PC-3 (cell line): Measurements from ENCODE around the gene MIB2. TPM values are rescaled to one million over a fixed set of nuclear protein-coding genes. Genes with fewer than 3 reads are reported as not detected.
"Not testable (repeated sequence)": the region's sequence is repeated elsewhere in the genome, so short reads cannot be mapped to it uniquely, and the experiment has no call there.

ENCODE experiments used
- ATAC-seq: fragments of 200-7000 bp; cut with Tn5 transposase; 2 replicates; pipeline ENCODE4 v1.9.1; 2020; ENCODE audit warnings: mild to moderate bottlenecking, moderate library complexity
- BruUV-seq: library from RNA; stranded (reverse); fragments of 400-500 nt; replicated peaks from 2 replicates; lab custom pipeline; 2021; lab: Mats Ljungman, UMichigan
- CTCF ChIA-PET: fragments of 300-600 bp; sonication (Branson Sonifier 250); formaldehyde crosslinking; loops from one replicate; lab custom pipeline; 2022; ENCODE audit warnings: antibody characterized with exemption; lab: Charles Lee
- POLR2A ChIA-PET: fragments of 300-600 bp; sonication (Branson Sonifier 250); formaldehyde crosslinking; loops from one replicate; lab custom pipeline; 2022; ENCODE audit warnings: antibody characterized with exemption; ENCODE audit not compliant: unreplicated experiment; lab: Charles Lee
- DNase-seq: peaks from one replicate; pipeline ENCODE4 v3.0.0-alpha.2; 2015
- H2AFZ ChIP-seq: fragments of 300-600 bp; sonication (generic); 2 replicates; pipeline ENCODE4 v1.6.0; 2016; ENCODE audit warnings: antibody characterized with exemption, low read length
- H3F3A ChIP-seq: fragments of 300-600 bp; sonication (generic); one replicate; pipeline ENCODE4 v1.6.0; 2017; ENCODE audit warnings: antibody characterized with exemption, low read length, control low read depth, mild to moderate bottlenecking; ENCODE audit not compliant: unreplicated experiment
- H3K27ac ChIP-seq: fragments of 300-600 bp; sonication (generic); 2 replicates; pipeline ENCODE4 v1.5.1; 2016; ENCODE audit warnings: mild to moderate bottlenecking, low read length
- H3K27me3 ChIP-seq: fragments of 300-600 bp; sonication (generic); 2 replicates; pipeline ENCODE4 v1.6.1; 2016; ENCODE audit warnings: low read length, mixed read lengths
- H3K36me3 ChIP-seq: fragments of 300-600 bp; sonication (generic); 2 replicates; pipeline ENCODE4 v1.6.1; 2016; ENCODE audit warnings: low read depth, mixed run types, low read length, mixed read lengths
- H3K4me1 ChIP-seq: fragments of 300-600 bp; sonication (generic); 2 replicates; pipeline ENCODE4 v1.5.1; 2016; ENCODE audit warnings: low read length; ENCODE audit not compliant: insufficient read depth
- H3K4me2 ChIP-seq: fragments of 300-600 bp; sonication (generic); 2 replicates; pipeline ENCODE4 v1.6.0; 2016; ENCODE audit warnings: low read length
- H3K4me3 ChIP-seq: fragments of 300-600 bp; sonication (generic); 2 replicates; pipeline ENCODE4 v1.5.1; 2016; ENCODE audit warnings: mild to moderate bottlenecking, low read length, mixed read lengths
- H3K79me2 ChIP-seq: fragments of 300-600 bp; sonication (generic); 2 replicates; pipeline ENCODE4 v1.6.1; 2017; ENCODE audit warnings: low read length, mixed read lengths
- H3K9ac ChIP-seq: fragments of 300-600 bp; sonication (generic); 2 replicates; pipeline ENCODE4 v1.6.0; 2016; ENCODE audit warnings: mild to moderate bottlenecking, low read length
- H3K9me2 ChIP-seq: fragments of 300-600 bp; sonication (generic); replicated peaks from 2 replicates; pipeline ENCODE4 v1.6.1; 2016; ENCODE audit warnings: mixed run types, low read length, mixed read lengths
- H3K9me3 ChIP-seq: fragments of 300-600 bp; sonication (generic); 2 replicates; pipeline ENCODE4 v1.6.1; 2016; ENCODE audit warnings: low read length, mixed read lengths
- H4K20me1 ChIP-seq: fragments of 300-600 bp; sonication (generic); 2 replicates; pipeline ENCODE4 v1.6.1; 2016; ENCODE audit warnings: low read length, mixed read lengths
- CTCF ChIP-seq: fragments of 300-600 bp; sonication (generic); conservative IDR thresholded peaks from 2 replicates; pipeline ENCODE4 v1.5.1; 2017; ENCODE audit warnings: antibody characterized with exemption, low read depth, mild to moderate bottlenecking, low read length
- EZH2 ChIP-seq: fragments of 300-600 bp; sonication (generic); IDR thresholded peaks from one replicate; pipeline ENCODE4 v1.6.1; 2017; ENCODE audit warnings: antibody characterized with exemption, mild to moderate bottlenecking, low read length; ENCODE audit not compliant: unreplicated experiment
- EZH2phosphoT487 ChIP-seq: fragments of 300-600 bp; sonication (generic); IDR thresholded peaks from 2 replicates; pipeline ENCODE4 v1.6.1; 2018; ENCODE audit warnings: mild to moderate bottlenecking, antibody characterized with exemption, low read length, borderline replicate concordance
- intact Hi-C: fragments of 100-400 bp; cut with micrococcal nuclease; formaldehyde crosslinking; loops from 2 replicates; pipeline ENCODE4 v1.9.0; 2023
- total RNA-seq: library from RNA; depleted of rRNA; stranded (reverse); fragments of >200 nt; gene quantifications from 2 replicates; pipeline ENCODE4 v1.2.3, GENCODE V29; 2014

MIB2 gene
- total RNA-seq, 1 experiment from 2014 or later = 164 TPM

GRCh38 chr1:1662830-1663560 is 47.7 kb downstream of the MIB2 start:
- peak; percentile 20 for DNase-seq
- H3K27me3 ChIP-seq, H4K20me1 ChIP-seq, H3F3A ChIP-seq, H3K4me3 ChIP-seq, H3K9ac ChIP-seq, POLR2A ChIA-PET, BruUV-seq, H2AFZ ChIP-seq, intact Hi-C loops, CTCF ChIA-PET, H3K4me1 ChIP-seq, H3K79me2 ChIP-seq, H3K4me2 ChIP-seq, H3K27ac ChIP-seq, ATAC-seq, H3K9me3 ChIP-seq, H3K9me2 ChIP-seq: not testable (repeated sequence)
- H3K36me3 ChIP-seq = peaks cover 15% of the 10 kb centered on the region

GRCh38 chr1:1664318-1664717 is 49.0 kb downstream of the MIB2 start:
- H3K9me2 ChIP-seq, H3K27me3 ChIP-seq, H3K9ac ChIP-seq, DNase-seq, H2AFZ ChIP-seq, H3K27ac ChIP-seq, CTCF ChIA-PET, H3F3A ChIP-seq, H3K79me2 ChIP-seq, H3K4me3 ChIP-seq, H4K20me1 ChIP-seq, POLR2A ChIA-PET, intact Hi-C loops, H3K4me2 ChIP-seq, ATAC-seq, H3K4me1 ChIP-seq, H3K9me3 ChIP-seq: not testable (repeated sequence)
- H3K36me3 ChIP-seq = peaks cover 17% of the 10 kb centered on the region
- TSS peak; percentile 9 for BruUV-seq

GRCh38 chr1:1664941-1665814 is 49.9 kb downstream of the MIB2 start:
- H4K20me1 ChIP-seq = no peaks in the 10 kb centered on the region
- no peak overlapping the region for H2AFZ ChIP-seq
- no TSS peak for BruUV-seq
- H3K27ac ChIP-seq = no peak overlapping the region
- DNase-seq = no peak
- no peaks in the 10 kb centered on the region for H3K27me3 ChIP-seq
- peaks cover 17% of the 10 kb centered on the region for H3K36me3 ChIP-seq
- H3K79me2 ChIP-seq = no peaks in the 10 kb centered on the region
- TF ChIP-seq EZH2 (no peak), EZH2phosphoT487 (no peak), CTCF (no peak)
- no peaks in the 10 kb centered on the region for H3K9me3 ChIP-seq
- H3K4me3 ChIP-seq = no peak overlapping the region
- no peak for ATAC-seq
- no peak overlapping the region for H3K9ac ChIP-seq
- ChIA-PET CTCF (interaction anchor here (0.6 kb wide), 1 partner anchor 871 kb away, joined by 3 read pairs; no protein-coding TSS in a partner anchor), POLR2A (no interaction called here)
- no peaks in the 10 kb centered on the region for H3K4me1 ChIP-seq
- H3K4me2 ChIP-seq = no peak overlapping the region
- H3F3A ChIP-seq = peaks cover 3% of the 10 kb centered on the region
- intact Hi-C loops = no loop called here
- no peaks in the 10 kb centered on the region for H3K9me2 ChIP-seq
